Activated T-cell treated with anti-CD3 and anti-CD28 coated beads, Interleukin-2, amount 50 U/mL, for 4 hours (primary cell): Measurements from ENCODE around the gene RBM19. TPM values are rescaled to one million over a fixed set of nuclear protein-coding genes. Genes with fewer than 3 reads are reported as not detected.

Experiments used
- ATAC-seq, 2 donors: fragments of 200-7000 bp; cut with Tn5 transposase; one replicate each; pipeline ENCODE4 v1.10.0; 2021
- DNase-seq: peaks from one replicate; pipeline ENCODE4 v3.0.0-alpha.2; 2020
- H3K27me3 Mint-ChIP-seq: one replicate; pipeline ENCODE4 v1.8.0; 2021; ENCODE audit warnings: low read depth, mixed read lengths
- H3K36me3 Mint-ChIP-seq: one replicate; pipeline ENCODE4 v1.8.0; 2022; ENCODE audit warnings: mixed read lengths; ENCODE audit not compliant: insufficient read depth
- H3K4me1 Mint-ChIP-seq: one replicate; pipeline ENCODE4 v1.8.0; 2021; ENCODE audit warnings: low read depth, mixed read lengths
- H3K4me3 Mint-ChIP-seq: one replicate; pipeline ENCODE4 v1.8.0; 2021; ENCODE audit warnings: mild to moderate bottlenecking, moderate library complexity, mixed read lengths
- H3K9me3 Mint-ChIP-seq: one replicate; pipeline ENCODE4 v1.8.0; 2021; ENCODE audit warnings: mixed read lengths
- total RNA-seq, 3 donors: library from RNA; stranded (reverse); gene quantifications; one replicate each; pipeline ENCODE4 v1.2.1, GENCODE V29; 2021

Gene RBM19
- total RNA-seq, 3 donors from 2014 or later, result 145 to 156 (median 146) TPM

- Mint-ChIP-seq H3K4me1 (no peaks in the 10 kb centered on the region), H3K36me3 (peaks cover 56% of the 10 kb centered on the region), H3K9me3 (no peaks in the 10 kb centered on the region), H3K4me3 (no peak overlapping the region), H3K27me3 (no peaks in the 10 kb centered on the region)
- DNase-seq (no peak), ATAC-seq (no peak)
Observed at GRCh38 chr12:113954547-113954946, 11.6 kb downstream of the RBM19 start.

- Mint-ChIP-seq H3K4me3 (no peak overlapping the region), H3K36me3 (peaks cover 61% of the 10 kb centered on the region), H3K9me3 (no peaks in the 10 kb centered on the region), H3K4me1 (no peaks in the 10 kb centered on the region), H3K27me3 (no peaks in the 10 kb centered on the region)
- ATAC-seq, result no peak
- no peak for DNase-seq
Observed at GRCh38 chr12:113950873-113951272, 15.3 kb downstream of the RBM19 start.

GRCh38 chr12:113949321-113950305, 16.5 kb downstream of the RBM19 start:
- DNase-seq, result no peak
- Mint-ChIP-seq H3K27me3 (no peaks in the 10 kb centered on the region), H3K4me1 (no peaks in the 10 kb centered on the region), H3K4me3 (no peak overlapping the region), H3K9me3 (no peaks in the 10 kb centered on the region), H3K36me3 (peaks cover 55% of the 10 kb centered on the region)
- no peak for ATAC-seq

GRCh38 chr12:113948151-113948914, 17.8 kb downstream of the RBM19 start:
- ATAC-seq (no peak), DNase-seq (no peak)
- H3K4me1 Mint-ChIP-seq, result no peaks in the 10 kb centered on the region
- H3K4me3 Mint-ChIP-seq, result no peak overlapping the region
- no peaks in the 10 kb centered on the region for H3K27me3 Mint-ChIP-seq
- H3K36me3 Mint-ChIP-seq, result peaks cover 52% of the 10 kb centered on the region
- no peaks in the 10 kb centered on the region for H3K9me3 Mint-ChIP-seq

- Mint-ChIP-seq H3K4me3 (no peak overlapping the region), H3K27me3 (no peaks in the 10 kb centered on the region), H3K4me1 (no peaks in the 10 kb centered on the region), H3K9me3 (no peaks in the 10 kb centered on the region), H3K36me3 (peaks cover 60% of the 10 kb centered on the region)
- ATAC-seq (no peak), DNase-seq (no peak)
Observed at GRCh38 chr12:113946175-113946574, 19.9 kb downstream of the RBM19 start.

- DNase-seq, result no peak
- no peaks in the 10 kb centered on the region for H3K4me1 Mint-ChIP-seq
- peaks cover 59% of the 10 kb centered on the region for H3K36me3 Mint-ChIP-seq
- no peaks in the 10 kb centered on the region for H3K27me3 Mint-ChIP-seq
- no peak overlapping the region for H3K4me3 Mint-ChIP-seq
- H3K9me3 Mint-ChIP-seq, result no peaks in the 10 kb centered on the region
- no peak for ATAC-seq
Observed at GRCh38 chr12:113945174-113946173, 20.7 kb downstream of the RBM19 start.

- DNase-seq, result no peak
- Mint-ChIP-seq H3K36me3 (peaks cover 52% of the 10 kb centered on the region), H3K4me3 (no peak overlapping the region)
Observed at GRCh38 chr12:113942209-113942608, 23.9 kb downstream of the RBM19 start.

GRCh38 chr12:113941208-113941486, 25.0 kb downstream of the RBM19 start:
- DNase-seq, result no peak
- no peaks in the 10 kb centered on the region for H3K4me1 Mint-ChIP-seq
- H3K36me3 Mint-ChIP-seq, result peaks cover 49% of the 10 kb centered on the region
- no peak overlapping the region for H3K4me3 Mint-ChIP-seq
- ATAC-seq, result no peak
- no peaks in the 10 kb centered on the region for H3K9me3 Mint-ChIP-seq
- no peaks in the 10 kb centered on the region for H3K27me3 Mint-ChIP-seq

More at GRCh38 chr12:113942209-113942608, 23.9 kb downstream of the RBM19 start:
- ATAC-seq, result no peak
- H3K4me1 Mint-ChIP-seq, result no peaks in the 10 kb centered on the region
- no peaks in the 10 kb centered on the region for H3K9me3 Mint-ChIP-seq
- H3K27me3 Mint-ChIP-seq, result no peaks in the 10 kb centered on the region

- DNase-seq (no peak), ATAC-seq (peak in 1 of 2 donors; percentile 23)
- peaks cover 48% of the 10 kb centered on the region for H3K36me3 Mint-ChIP-seq
- no peaks in the 10 kb centered on the region for H3K9me3 Mint-ChIP-seq
- H3K27me3 Mint-ChIP-seq, result no peaks in the 10 kb centered on the region
- H3K4me3 Mint-ChIP-seq, result no peak overlapping the region
- no peaks in the 10 kb centered on the region for H3K4me1 Mint-ChIP-seq
Observed at GRCh38 chr12:113940357-113941207, 25.5 kb downstream of the RBM19 start.

- ATAC-seq, result no peak
- H3K27me3 Mint-ChIP-seq, result no peaks in the 10 kb centered on the region
- no peak overlapping the region for H3K4me3 Mint-ChIP-seq
- H3K36me3 Mint-ChIP-seq, result peaks cover 51% of the 10 kb centered on the region
- no peaks in the 10 kb centered on the region for H3K9me3 Mint-ChIP-seq
- H3K4me1 Mint-ChIP-seq, result no peaks in the 10 kb centered on the region
- DNase-seq, result no peak
Observed at GRCh38 chr12:113939867-113940266, 26.3 kb downstream of the RBM19 start.

- no peaks in the 10 kb centered on the region for H3K27me3 Mint-ChIP-seq
- no peaks in the 10 kb centered on the region for H3K9me3 Mint-ChIP-seq
- peaks cover 56% of the 10 kb centered on the region for H3K36me3 Mint-ChIP-seq
- ATAC-seq (no peak), DNase-seq (no peak)
- no peak overlapping the region for H3K4me3 Mint-ChIP-seq
- no peaks in the 10 kb centered on the region for H3K4me1 Mint-ChIP-seq
Observed at GRCh38 chr12:113938471-113938870, 27.7 kb downstream of the RBM19 start.

- DNase-seq (no peak), ATAC-seq (no peak)
- no peaks in the 10 kb centered on the region for H3K27me3 Mint-ChIP-seq
- no peaks in the 10 kb centered on the region for H3K4me1 Mint-ChIP-seq
- no peak overlapping the region for H3K4me3 Mint-ChIP-seq
- H3K36me3 Mint-ChIP-seq, result peaks cover 51% of the 10 kb centered on the region
- H3K9me3 Mint-ChIP-seq, result no peaks in the 10 kb centered on the region
Observed at GRCh38 chr12:113936460-113936859, 29.7 kb downstream of the RBM19 start.

GRCh38 chr12:113935459-113935858, 30.7 kb downstream of the RBM19 start:
- peaks cover 48% of the 10 kb centered on the region for H3K36me3 Mint-ChIP-seq
- H3K9me3 Mint-ChIP-seq, result no peaks in the 10 kb centered on the region
- H3K4me3 Mint-ChIP-seq, result no peak overlapping the region
- H3K4me1 Mint-ChIP-seq, result no peaks in the 10 kb centered on the region
- no peak for ATAC-seq
- no peak for DNase-seq
- H3K27me3 Mint-ChIP-seq, result no peaks in the 10 kb centered on the region
